ENCODE data around the gene PCDH9.

PCDH9 gene

GRCh38 chr13:67147342-67148133, 82.6 kb downstream of the PCDH9 start:
- Histone ChIP-seq H3K27ac (no peak overlapping the region), H3K4me2 (no peak overlapping the region)

GRCh38 chr13:67146523-67147130, 83.5 kb downstream of the PCDH9 start:
- Histone ChIP-seq H3K27me3 (ENCODE audit: insufficient read depth, low read depth) (no peaks in the 10 kb centered on the region), H3K36me3 (ENCODE audit: insufficient read depth) (no peaks in the 10 kb centered on the region), H3K27ac (no peak overlapping the region), H3K4me1 (ENCODE audit: low read depth, poor library complexity, severe bottlenecking) (no peaks in the 10 kb centered on the region), H3K4me3 (IDR thresholded peaks at IDR 0.05; ENCODE audit: insufficient read depth, low read depth, low read length) (no peak overlapping the region), H3K4me2 (no peak overlapping the region), H4K20me1 (ENCODE audit: insufficient read depth) (no peaks in the 10 kb centered on the region), H3K79me2 (ENCODE audit: insufficient read depth, low read depth) (no peaks in the 10 kb centered on the region), H3K9ac (no peak overlapping the region), H2AFZ (ENCODE audit: low read depth) (no peak overlapping the region)
- TF ChIP-seq CTCF (conservative IDR thresholded peaks at IDR 0.05; ENCODE audit: low read depth, low read length), result no peak

More at GRCh38 chr13:67147342-67148133, 82.6 kb downstream of the PCDH9 start:
- H3K36me3 ChIP-seq (ENCODE audit: insufficient read depth), result no peaks in the 10 kb centered on the region
- no peak overlapping the region for H2AFZ ChIP-seq (ENCODE audit: low read depth)
- no peak for TF ChIP-seq CTCF (conservative IDR thresholded peaks at IDR 0.05; ENCODE audit: low read depth, low read length)
- no peak overlapping the region for H3K9ac ChIP-seq
- H3K4me3 ChIP-seq (IDR thresholded peaks at IDR 0.05; ENCODE audit: insufficient read depth, low read depth, low read length), result no peak overlapping the region
- H4K20me1 ChIP-seq (ENCODE audit: insufficient read depth), result no peaks in the 10 kb centered on the region
- no peaks in the 10 kb centered on the region for H3K79me2 ChIP-seq (ENCODE audit: insufficient read depth, low read depth)
- H3K4me1 ChIP-seq (ENCODE audit: low read depth, poor library complexity, severe bottlenecking), result no peaks in the 10 kb centered on the region
- H3K27me3 ChIP-seq (ENCODE audit: insufficient read depth, low read depth), result no peaks in the 10 kb centered on the region

- H3K79me2 ChIP-seq (ENCODE audit: insufficient read depth, low read depth), result no peaks in the 10 kb centered on the region
- no peaks in the 10 kb centered on the region for H3K4me1 ChIP-seq (ENCODE audit: low read depth, poor library complexity, severe bottlenecking)
- no peaks in the 10 kb centered on the region for H4K20me1 ChIP-seq (ENCODE audit: insufficient read depth)
- no peak overlapping the region for H2AFZ ChIP-seq (ENCODE audit: low read depth)
- H3K27me3 ChIP-seq (ENCODE audit: insufficient read depth, low read depth), result no peaks in the 10 kb centered on the region
- H3K27ac ChIP-seq, result no peak overlapping the region
- no peak for TF ChIP-seq CTCF (conservative IDR thresholded peaks at IDR 0.05; ENCODE audit: low read depth, low read length)
- H3K4me2 ChIP-seq, result no peak overlapping the region
- no peaks in the 10 kb centered on the region for H3K36me3 ChIP-seq (ENCODE audit: insufficient read depth)
- no peak overlapping the region for H3K4me3 ChIP-seq (IDR thresholded peaks at IDR 0.05; ENCODE audit: insufficient read depth, low read depth, low read length)
- no peak overlapping the region for H3K9ac ChIP-seq
These were observed 84.2 kb downstream of the PCDH9 start for GRCh38 chr13:67145950-67146349.

GRCh38 chr13:67143544-67144115, 86.5 kb downstream of the PCDH9 start:
- Histone ChIP-seq H3K4me3 (IDR thresholded peaks at IDR 0.05; ENCODE audit: insufficient read depth, low read depth, low read length) (no peak overlapping the region), H3K4me2 (no peak overlapping the region), H3K27me3 (ENCODE audit: insufficient read depth, low read depth) (no peaks in the 10 kb centered on the region), H4K20me1 (ENCODE audit: insufficient read depth) (no peaks in the 10 kb centered on the region), H3K9ac (no peak overlapping the region), H3K79me2 (ENCODE audit: insufficient read depth, low read depth) (no peaks in the 10 kb centered on the region), H2AFZ (ENCODE audit: low read depth) (no peak overlapping the region), H3K27ac (no peak overlapping the region), H3K4me1 (ENCODE audit: low read depth, poor library complexity, severe bottlenecking) (no peaks in the 10 kb centered on the region), H3K36me3 (ENCODE audit: insufficient read depth) (no peaks in the 10 kb centered on the region)
- no peak for TF ChIP-seq CTCF (conservative IDR thresholded peaks at IDR 0.05; ENCODE audit: low read depth, low read length)

Data from KMS-11 (cell line).